ENCODE results near the gene CHCHD10.
A peak's percentile ranks its signal among the peaks of the same experiment; 100 is the strongest.

CHCHD10 gene

DNA sequence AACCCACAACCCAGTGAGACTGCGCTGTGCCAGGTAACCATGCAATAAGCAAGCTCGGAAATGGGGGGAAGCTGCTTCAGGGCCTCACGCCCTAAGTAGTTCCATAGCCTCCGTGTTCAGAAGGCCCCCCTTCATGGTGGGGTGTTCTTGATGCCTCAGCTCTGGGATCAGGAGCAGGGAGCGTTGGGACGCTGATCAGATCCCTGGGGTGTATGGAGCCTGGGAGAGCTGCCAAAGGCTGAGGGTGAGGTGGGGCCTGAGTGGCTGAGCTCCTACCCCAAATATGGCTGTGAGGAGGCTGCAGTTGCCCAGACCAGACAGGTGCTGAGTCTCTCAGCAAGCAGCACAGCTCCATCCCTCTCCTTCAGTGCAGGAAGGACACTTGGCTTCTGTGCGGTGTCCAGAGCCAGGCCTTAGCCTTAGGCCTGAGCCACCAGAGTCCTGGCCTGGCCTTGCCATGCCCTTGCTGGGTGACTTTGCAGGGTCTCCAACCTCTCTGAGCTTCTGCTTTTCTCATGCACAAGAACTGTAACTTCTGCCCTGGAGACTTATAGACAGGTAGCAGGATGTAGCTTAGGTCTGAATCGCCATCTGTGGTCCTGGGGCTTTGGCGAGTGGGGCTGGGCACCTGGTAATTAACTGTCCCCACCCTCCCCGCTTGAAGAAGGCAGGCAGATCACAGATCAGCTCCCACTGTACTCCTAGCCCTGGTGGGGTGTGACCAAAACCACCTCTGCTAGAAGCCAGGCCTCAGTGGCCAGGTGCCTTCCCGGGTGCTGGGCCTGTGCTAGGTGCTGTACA lies 10.2 kb upstream of the CHCHD10 start:
- no peak for DNase-seq

DNA sequence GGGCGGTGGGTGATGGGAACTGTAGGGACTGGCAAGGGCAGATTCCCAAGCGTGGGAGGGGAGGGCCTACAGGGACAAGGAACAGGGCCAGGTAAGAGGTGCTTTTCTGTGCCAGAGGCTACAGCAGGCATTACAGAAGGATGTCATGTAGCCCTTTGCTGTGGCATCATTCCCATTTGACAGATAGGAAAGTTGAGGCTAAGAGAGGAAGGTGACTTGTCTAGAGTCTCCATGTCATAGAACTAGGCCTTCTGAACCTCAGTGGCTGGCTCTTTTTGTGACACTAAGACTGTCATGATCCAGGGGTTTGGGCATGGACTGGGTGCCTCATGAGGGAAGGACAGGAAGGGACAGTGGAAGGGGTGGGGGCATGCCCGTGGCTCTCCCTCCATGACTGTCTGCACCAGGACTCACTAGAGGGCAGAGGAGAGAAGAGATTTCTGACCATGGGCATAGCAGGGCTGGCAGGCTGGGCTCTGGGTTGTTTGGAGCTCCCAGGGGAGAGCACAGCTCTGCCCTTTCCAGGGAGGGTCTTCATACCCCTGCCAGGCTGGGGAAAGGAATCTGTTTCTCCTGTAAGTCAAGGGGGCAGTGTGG lies 8.1 kb upstream of the CHCHD10 start:
- no peak for DNase-seq
- Histone ChIP-seq H3K36me3 (ENCODE audit: control insufficient read depth in 4 of 4, insufficient read depth in 4 of 4, low read length in 3 of 4) (no peaks in the 10 kb centered on the region), H3K9me3 (ENCODE audit: control extremely low read depth in 1 of 5, control insufficient read depth in 4 of 5, insufficient read depth in 2 of 5, low read depth in 1 of 5, low read length in 4 of 5) (no peaks in the 10 kb centered on the region), H3K27ac (ENCODE audit: insufficient read depth in 1 of 2, low read depth in 1 of 2, low read length in 2 of 2, poor library complexity in 1 of 2, severe bottlenecking in 2 of 2) (no peak overlapping the region), H3K27me3 (replicated peaks in 2 of 5; ENCODE audit: control insufficient read depth in 4 of 5, insufficient read depth in 5 of 5, low read length in 4 of 5) (peaks cover 0 to 10% (median 0%) of the 10 kb centered on the region in 5 experiments), H3K4me1 (ENCODE audit: control extremely low read depth in 1 of 4, control insufficient read depth in 4 of 4, insufficient read depth in 4 of 4, low read length in 3 of 4) (peaks cover 2 to 18% (median 15%) of the 10 kb centered on the region in 4 experiments), H3K4me3 (ENCODE audit: control insufficient read depth in 1 of 7, extremely low read depth in 1 of 7, insufficient read depth in 4 of 7, low read depth in 2 of 7, low read length in 6 of 7) (no peak overlapping the region)
- CTCF ChIA-PET: interaction anchor here (1.3 to 2.8 kb wide), 4 partner anchors 9 to 76 kb away, joined by 3 to 14 read pairs (median 6); no protein-coding TSS in a partner anchor
- POLR2A ChIA-PET: interaction anchor here (0.6 kb wide), 2 partner anchors 31 to 533 kb away, joined by 3 to 4 read pairs; no protein-coding TSS in a partner anchor
- WGBS (ENCODE audit: insufficient coverage): 81% methylated on average over 3 of the region's 3 CpGs

More for the DNA sequence above, 10.2 kb upstream of the CHCHD10 start:
- Histone ChIP-seq H3K27me3 (replicated peaks in 2 of 5; ENCODE audit: control insufficient read depth in 4 of 5, insufficient read depth in 5 of 5, low read length in 4 of 5) (peaks cover 0 to 8% (median 0%) of the 10 kb centered on the region in 5 experiments), H3K27ac (ENCODE audit: insufficient read depth in 1 of 2, low read depth in 1 of 2, low read length in 2 of 2, poor library complexity in 1 of 2, severe bottlenecking in 2 of 2) (no peak overlapping the region), H3K4me1 (ENCODE audit: control extremely low read depth in 1 of 4, control insufficient read depth in 4 of 4, insufficient read depth in 4 of 4, low read length in 3 of 4) (peaks cover 0 to 15% (median 12%) of the 10 kb centered on the region in 4 experiments), H3K4me3 (ENCODE audit: control insufficient read depth in 1 of 7, extremely low read depth in 1 of 7, insufficient read depth in 4 of 7, low read depth in 2 of 7, low read length in 6 of 7) (no peak overlapping the region), H3K36me3 (ENCODE audit: control insufficient read depth in 4 of 4, insufficient read depth in 4 of 4, low read length in 3 of 4) (no peaks in the 10 kb centered on the region), H3K9me3 (ENCODE audit: control extremely low read depth in 1 of 5, control insufficient read depth in 4 of 5, insufficient read depth in 2 of 5, low read depth in 1 of 5, low read length in 4 of 5) (no peaks in the 10 kb centered on the region)
- ChIA-PET CTCF (interaction anchor here (0.6 to 2.8 kb wide), 7 partner anchors 8 to 554 kb away, joined by 3 to 14 read pairs (median 3); no protein-coding TSS in a partner anchor), POLR2A (no interaction called here)
- WGBS (ENCODE audit: insufficient coverage): 100% methylated on average over 10 of the region's 11 CpGs

- POLR2A ChIA-PET: no interaction called here
- no CpG with 5 or more reads among the region's 2 CpGs for WGBS (ENCODE audit: insufficient coverage)
- no peaks in the 10 kb centered on the region for H3K9me3 ChIP-seq (ENCODE audit: control extremely low read depth in 1 of 5, control insufficient read depth in 4 of 5, insufficient read depth in 2 of 5, low read depth in 1 of 5, low read length in 4 of 5)
- peaks cover 0 to 10% (median 0%) of the 10 kb centered on the region in 5 experiments for H3K27me3 ChIP-seq (replicated peaks in 2 of 5; ENCODE audit: control insufficient read depth in 4 of 5, insufficient read depth in 5 of 5, low read length in 4 of 5)
- DNase-seq: no peak
- H3K4me1 ChIP-seq (ENCODE audit: control extremely low read depth in 1 of 4, control insufficient read depth in 4 of 4, insufficient read depth in 4 of 4, low read length in 3 of 4): peaks cover 2 to 24% (median 18%) of the 10 kb centered on the region in 4 experiments
- CTCF ChIA-PET: interaction anchor here (1.0 to 3.0 kb wide), 7 partner anchors 10 to 77 kb away, joined by 3 to 18 read pairs (median 8); partner anchors contain the start of gene SMARCB1
- H3K4me3 ChIP-seq (ENCODE audit: control insufficient read depth in 1 of 7, extremely low read depth in 1 of 7, insufficient read depth in 4 of 7, low read depth in 2 of 7, low read length in 6 of 7): no peak overlapping the region
- H3K36me3 ChIP-seq (ENCODE audit: control insufficient read depth in 4 of 4, insufficient read depth in 4 of 4, low read length in 3 of 4): no peaks in the 10 kb centered on the region
- no peak overlapping the region for H3K27ac ChIP-seq (ENCODE audit: insufficient read depth in 1 of 2, low read depth in 1 of 2, low read length in 2 of 2, poor library complexity in 1 of 2, severe bottlenecking in 2 of 2)
Measured at GRCh38 chr22:23774922-23775436, 7.2 kb upstream of the CHCHD10 start.

GRCh38 chr22:23774114-23774921 lies 6.5 kb upstream of the CHCHD10 start:
- no peak overlapping the region for H3K27ac ChIP-seq (ENCODE audit: insufficient read depth in 1 of 2, low read depth in 1 of 2, low read length in 2 of 2, poor library complexity in 1 of 2, severe bottlenecking in 2 of 2)
- no peaks in the 10 kb centered on the region for H3K36me3 ChIP-seq (ENCODE audit: control insufficient read depth in 4 of 4, insufficient read depth in 4 of 4, low read length in 3 of 4)
- no peak overlapping the region for H3K4me3 ChIP-seq (ENCODE audit: control insufficient read depth in 1 of 7, extremely low read depth in 1 of 7, insufficient read depth in 4 of 7, low read depth in 2 of 7, low read length in 6 of 7)

DNA sequence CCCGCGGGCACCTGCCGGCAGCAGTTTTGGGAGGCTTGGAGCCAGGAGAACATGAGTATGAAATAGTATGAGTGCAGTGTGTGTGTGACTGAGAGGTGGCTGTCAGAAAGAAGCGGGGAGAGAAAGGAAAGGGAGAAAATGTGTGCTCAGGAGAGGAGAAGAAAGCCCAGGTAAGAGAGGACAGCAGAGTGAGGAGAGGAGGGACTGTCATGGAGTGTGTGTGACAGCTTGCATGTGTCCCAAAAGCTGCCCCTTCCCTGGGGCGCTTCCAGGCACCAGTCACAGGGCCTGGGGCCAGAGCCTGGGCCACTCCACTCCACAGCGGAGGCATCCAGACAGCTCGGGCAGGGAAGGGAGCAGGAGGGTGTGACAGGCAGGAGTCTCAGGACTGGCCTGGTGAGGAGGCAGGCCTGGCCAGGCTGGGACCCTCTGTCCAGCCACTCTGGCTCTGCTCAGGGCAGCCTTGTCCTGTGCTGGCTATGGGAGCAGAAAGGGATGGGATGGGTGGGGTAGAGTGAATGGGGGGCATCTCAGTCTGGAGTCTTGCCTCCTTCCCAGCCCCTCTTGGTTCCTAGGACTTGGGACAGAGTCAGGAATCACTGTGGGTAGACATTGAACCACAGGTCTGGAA lies 5.8 kb upstream of the CHCHD10 start:
- ChIA-PET CTCF (interaction anchor here (0.8 to 3.0 kb wide), 5 partner anchors 11 to 76 kb away, joined by 3 to 18 read pairs (median 8); no protein-coding TSS in a partner anchor), POLR2A (interaction anchor here (0.6 kb wide), 1 partner anchor 9 kb away, joined by 7 read pairs; no protein-coding TSS in a partner anchor)
- whole genome bisulfite sequencing (ENCODE audit: insufficient coverage): 94% methylated on average over 7 of the region's 7 CpGs
- Histone ChIP-seq H3K36me3 (ENCODE audit: control insufficient read depth in 4 of 4, insufficient read depth in 4 of 4, low read length in 3 of 4) (no peaks in the 10 kb centered on the region), H3K27ac (ENCODE audit: insufficient read depth in 1 of 2, low read depth in 1 of 2, low read length in 2 of 2, poor library complexity in 1 of 2, severe bottlenecking in 2 of 2) (no peak overlapping the region), H3K27me3 (replicated peaks in 2 of 5; ENCODE audit: control insufficient read depth in 4 of 5, insufficient read depth in 5 of 5, low read length in 4 of 5) (peaks cover 0 to 10% (median 0%) of the 10 kb centered on the region in 5 experiments), H3K4me3 (ENCODE audit: control insufficient read depth in 1 of 7, extremely low read depth in 1 of 7, insufficient read depth in 4 of 7, low read depth in 2 of 7, low read length in 6 of 7) (peak overlapping the region in 2 of 7 experiments; percentile 19 to 70), H3K9me3 (ENCODE audit: control extremely low read depth in 1 of 5, control insufficient read depth in 4 of 5, insufficient read depth in 2 of 5, low read depth in 1 of 5, low read length in 4 of 5) (no peaks in the 10 kb centered on the region), H3K4me1 (ENCODE audit: control extremely low read depth in 1 of 4, control insufficient read depth in 4 of 4, insufficient read depth in 4 of 4, low read length in 3 of 4) (peaks cover 3 to 37% (median 28%) of the 10 kb centered on the region in 4 experiments)
- no peak for DNase-seq

More at GRCh38 chr22:23774114-23774921, 6.5 kb upstream of the CHCHD10 start:
- 97% methylated on average over 11 of the region's 12 CpGs for WGBS (ENCODE audit: insufficient coverage)
- DNase-seq: no peak
- Histone ChIP-seq H3K4me1 (ENCODE audit: control extremely low read depth in 1 of 4, control insufficient read depth in 4 of 4, insufficient read depth in 4 of 4, low read length in 3 of 4) (peaks cover 3 to 30% (median 23%) of the 10 kb centered on the region in 4 experiments), H3K27me3 (replicated peaks in 2 of 5; ENCODE audit: control insufficient read depth in 4 of 5, insufficient read depth in 5 of 5, low read length in 4 of 5) (peaks cover 0 to 10% (median 0%) of the 10 kb centered on the region in 5 experiments), H3K9me3 (ENCODE audit: control extremely low read depth in 1 of 5, control insufficient read depth in 4 of 5, insufficient read depth in 2 of 5, low read depth in 1 of 5, low read length in 4 of 5) (no peaks in the 10 kb centered on the region)
- CTCF ChIA-PET: interaction anchor here (1.0 to 3.0 kb wide), 6 partner anchors 10 to 75 kb away, joined by 3 to 18 read pairs (median 8); partner anchors contain the start of gene SMARCB1
- POLR2A ChIA-PET: no interaction called here

All from common myeloid progenitor, CD34-positive (primary cell).